Renal pelvis (tissue), 12 donors: ENCODE measurements around the gene TNN. TPM values are rescaled to one million over a fixed set of nuclear protein-coding genes. Genes with fewer than 3 reads are reported as not detected.
"Not testable (repeated sequence)": the region's sequence is repeated elsewhere in the genome, so short reads cannot be mapped to it uniquely, and the experiment has no call there.

Source experiments
- DNase-seq: peaks from one replicate; pipeline ENCODE4 v3.0.0-alpha.2; 2013
- long read RNA-seq, 16 experiments: transcript quantifications; one replicate each; lab custom pipeline, GENCODE V29; 2026
- polyA plus RNA-seq, 3 donors: library from polyadenylated mRNA; unstranded; fragments of 120-200 nt; gene quantifications; one replicate each; pipeline ENCODE4 v1.2.1, GENCODE V29; 2013; ENCODE audit not compliant: insufficient read length in 3 of 3

Gene TNN
- polyA plus RNA-seq = 1 to 10 TPM; 2.4 to 3.1 (median 2.5) TPM
- long read RNA-seq, donor 1 = 0 reads
- long read RNA-seq, donor 2, full-length matches to known transcripts = 1 of 1 reads
- long read RNA-seq, donor 2, partial matches to known transcripts = 0 of 1 reads
- long read RNA-seq, donor 2, other reads (novel, unspliced or antisense) = 0 of 1 reads
- long read RNA-seq, donor 3 = 0 reads
- long read RNA-seq, donor 4 = 0 reads
- long read RNA-seq, donor 5 = 0 reads
- long read RNA-seq, donor 6 = 0 reads
- long read RNA-seq, donor 7 = 0 reads
- long read RNA-seq, donor 8 = 0 reads
- long read RNA-seq, donor 9 = 0 reads
- long read RNA-seq, donor 10 = 0 reads
- long read RNA-seq, donor 11 = 0 reads
- long read RNA-seq, donor 12 = 0 reads
- long read RNA-seq, donor 13 = 0 reads
- long read RNA-seq, donor 14 = 0 reads
- long read RNA-seq, donor 15 = 0 reads
- long read RNA-seq, donor 16 = 0 reads

GRCh38 chr1:175067362-175068106 lies at the start of gene TNN:
TSS of gene TNN (plus strand) at chr1:175067833. CDS start at chr1:175077419, 9,586 bp downstream.
- no peak for DNase-seq

- no peak for DNase-seq
These were observed 48.1 kb upstream of the TNN start for GRCh38 chr1:175019524-175019923.

GRCh38 chr1:175023043-175023921 lies 44.4 kb upstream of the TNN start, which contains the start of gene MRPS14:
TSS of gene MRPS14 (minus strand) at chr1:175023425. CDS start at chr1:175023408, 17 bp downstream.
- peak; percentile 99 for DNase-seq

GRCh38 chr1:175023922-175024242 lies 43.8 kb upstream of the TNN start:
- not testable (repeated sequence) for DNase-seq

- DNase-seq = no peak
These were observed 42.9 kb upstream of the TNN start for GRCh38 chr1:175024773-175025172.

GRCh38 chr1:175033953-175034352 lies 33.7 kb upstream of the TNN start:
- DNase-seq = peak; percentile 38

GRCh38 chr1:175034775-175035174 lies 32.9 kb upstream of the TNN start:
- DNase-seq = no peak

GRCh38 chr1:175035865-175036264 lies 31.8 kb upstream of the TNN start:
- no peak for DNase-seq

- no peak for DNase-seq
These were observed 31.2 kb upstream of the TNN start for GRCh38 chr1:175036476-175036875.

- no peak for DNase-seq
These were observed 30.2 kb upstream of the TNN start for GRCh38 chr1:175037416-175037815.

- no peak for DNase-seq
These were observed 27.2 kb upstream of the TNN start for GRCh38 chr1:175040324-175040879.

GRCh38 chr1:175042650-175043049 lies 25.0 kb upstream of the TNN start:
- DNase-seq = no peak

GRCh38 chr1:175043824-175044223 lies 23.8 kb upstream of the TNN start:
- no peak for DNase-seq

GRCh38 chr1:175044591-175044990 lies 23.0 kb upstream of the TNN start:
- not testable (repeated sequence) for DNase-seq

GRCh38 chr1:175045097-175045496 lies 22.5 kb upstream of the TNN start:
- DNase-seq = no peak

GRCh38 chr1:175045519-175045918 lies 22.1 kb upstream of the TNN start:
- DNase-seq = no peak

- no peak for DNase-seq
These were observed 16.6 kb upstream of the TNN start for GRCh38 chr1:175050992-175051391.

- no peak for DNase-seq
These were observed 12.9 kb upstream of the TNN start for GRCh38 chr1:175054736-175055135.

- no peak for DNase-seq
These were observed 5.3 kb upstream of the TNN start for GRCh38 chr1:175062339-175062738.

GRCh38 chr1:175062858-175063257 lies 4.8 kb upstream of the TNN start:
- DNase-seq = no peak

- DNase-seq = no peak
These were observed 3.2 kb downstream of the TNN start for GRCh38 chr1:175070818-175071217.
